Loucy (cell line): ENCODE data around the gene GTF2F2.

Source experiments
- EZH2phosphoT487 ChIP-seq: fragments of 200-600 bp; IDR thresholded peaks from 2 replicates; pipeline ENCODE4 v1.6.1; 2018; ENCODE audit warnings: antibody characterized with exemption, mild to moderate bottlenecking, moderate library complexity, borderline replicate concordance
- TF ChIP-seq, protein P1 (sequence below): fragments of 200-600 bp; sonication (generic); conservative IDR thresholded peaks from 2 replicates; pipeline ENCODE4 v1.5.1; 2014; ENCODE audit warnings: mild to moderate bottlenecking, antibody characterized with exemption, low read length

DNA sequence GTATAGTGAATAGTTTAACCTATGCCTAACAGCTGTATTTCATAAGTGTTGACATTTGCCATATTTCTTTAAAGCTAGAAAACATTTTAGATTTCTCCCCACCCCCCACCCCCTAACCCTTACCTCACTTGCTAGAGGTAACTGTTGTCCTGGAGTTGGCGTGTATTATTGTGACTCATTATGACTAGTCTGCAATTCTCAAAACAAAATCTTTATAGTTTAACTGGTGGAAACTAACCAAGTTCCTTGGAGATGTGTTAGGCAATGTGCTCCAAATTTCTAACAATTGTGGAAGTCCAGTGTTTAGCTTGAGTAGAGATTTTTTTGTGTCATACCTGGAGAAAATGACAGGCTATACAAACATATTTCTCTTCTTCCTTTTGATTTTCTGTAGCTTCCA is 42.5 kb downstream of the GTF2F2 start:
- TF ChIP-seq, protein P1, sequence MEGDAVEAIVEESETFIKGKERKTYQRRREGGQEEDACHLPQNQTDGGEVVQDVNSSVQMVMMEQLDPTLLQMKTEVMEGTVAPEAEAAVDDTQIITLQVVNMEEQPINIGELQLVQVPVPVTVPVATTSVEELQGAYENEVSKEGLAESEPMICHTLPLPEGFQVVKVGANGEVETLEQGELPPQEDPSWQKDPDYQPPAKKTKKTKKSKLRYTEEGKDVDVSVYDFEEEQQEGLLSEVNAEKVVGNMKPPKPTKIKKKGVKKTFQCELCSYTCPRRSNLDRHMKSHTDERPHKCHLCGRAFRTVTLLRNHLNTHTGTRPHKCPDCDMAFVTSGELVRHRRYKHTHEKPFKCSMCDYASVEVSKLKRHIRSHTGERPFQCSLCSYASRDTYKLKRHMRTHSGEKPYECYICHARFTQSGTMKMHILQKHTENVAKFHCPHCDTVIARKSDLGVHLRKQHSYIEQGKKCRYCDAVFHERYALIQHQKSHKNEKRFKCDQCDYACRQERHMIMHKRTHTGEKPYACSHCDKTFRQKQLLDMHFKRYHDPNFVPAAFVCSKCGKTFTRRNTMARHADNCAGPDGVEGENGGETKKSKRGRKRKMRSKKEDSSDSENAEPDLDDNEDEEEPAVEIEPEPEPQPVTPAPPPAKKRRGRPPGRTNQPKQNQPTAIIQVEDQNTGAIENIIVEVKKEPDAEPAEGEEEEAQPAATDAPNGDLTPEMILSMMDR: no peak
- TF ChIP-seq EZH2phosphoT487: no peak
